DOHH2 (cell line): ENCODE data around the gene MIGA2.

Experiments used
- H3F3A ChIP-seq: fragments of 200-600 bp; sonication (generic), shearing (Covaris generic); 2 replicates; pipeline ENCODE4 v1.6.0; 2016; ENCODE audit warnings: antibody characterized with exemption, mild to moderate bottlenecking; ENCODE audit not compliant: control insufficient read depth, insufficient read depth
- H3K27ac ChIP-seq: fragments of 200-600 bp; sonication (generic); 2 replicates; pipeline ENCODE4 v1.5.1; 2014; ENCODE audit warnings: low read depth, mild to moderate bottlenecking, low read length, moderate library complexity
- H3K27me3 ChIP-seq: fragments of 200-600 bp; sonication (generic); 2 replicates; pipeline ENCODE4 v1.6.1; 2014; ENCODE audit warnings: mild to moderate bottlenecking, low read length, mixed read lengths; ENCODE audit not compliant: control insufficient read depth
- H3K36me3 ChIP-seq: fragments of 200-600 bp; sonication (generic); 2 replicates; pipeline ENCODE4 v1.6.1; 2014; ENCODE audit warnings: mild to moderate bottlenecking, low read length, moderate library complexity, mixed read lengths; ENCODE audit not compliant: control insufficient read depth
- H3K4me1 ChIP-seq: fragments of 200-600 bp; sonication (generic); 2 replicates; pipeline ENCODE4 v1.6.1; 2014; ENCODE audit warnings: mild to moderate bottlenecking, low read length, mixed read lengths; ENCODE audit not compliant: control insufficient read depth
- H3K4me2 ChIP-seq: fragments of 200-600 bp; sonication (generic); 2 replicates; pipeline ENCODE4 v1.6.0; 2014; ENCODE audit warnings: mild to moderate bottlenecking, low read length, moderate library complexity
- H3K4me3 ChIP-seq: fragments of 200-600 bp; sonication (generic); 2 replicates; pipeline ENCODE4 v1.5.1; 2014; ENCODE audit warnings: mild to moderate bottlenecking, low read length, mixed read lengths
- H3K79me2 ChIP-seq: fragments of 200-600 bp; sonication (generic); 2 replicates; pipeline ENCODE4 v1.6.1; 2014; ENCODE audit warnings: mild to moderate bottlenecking, low read length, mixed read lengths; ENCODE audit not compliant: control insufficient read depth
- H3K9me2 ChIP-seq: fragments of 200-600 bp; sonication (generic); replicated peaks from 2 replicates; pipeline ENCODE4 v1.6.1; 2014; ENCODE audit warnings: mild to moderate bottlenecking, low read length, mixed read lengths; ENCODE audit not compliant: control insufficient read depth
- H3K9me3 ChIP-seq: fragments of 200-600 bp; sonication (generic); 2 replicates; pipeline ENCODE4 v1.6.1; 2014; ENCODE audit warnings: antibody characterized with exemption, low read length, mixed read lengths; ENCODE audit not compliant: control insufficient read depth, insufficient read depth
- H4K20me1 ChIP-seq: fragments of 200-600 bp; sonication (generic); 2 replicates; pipeline ENCODE4 v1.6.0; 2014; ENCODE audit warnings: low read depth, mild to moderate bottlenecking, antibody characterized with exemption, low read length, moderate library complexity; ENCODE audit not compliant: control insufficient read depth, insufficient read depth
- EZH2phosphoT487 ChIP-seq: fragments of 200-600 bp; sonication (generic); IDR thresholded peaks from 2 replicates; pipeline ENCODE4 v1.6.1; 2017; ENCODE audit warnings: borderline replicate concordance, mild to moderate bottlenecking, antibody characterized with exemption, low read length, moderate library complexity, mixed read lengths
- TF ChIP-seq, protein P1 (sequence below): fragments of 200-600 bp; sonication (generic); IDR thresholded peaks from one replicate; pipeline ENCODE4 v1.5.1; 2014; ENCODE audit warnings: antibody characterized with exemption, mild to moderate bottlenecking, low read depth, low read length; ENCODE audit not compliant: poor library complexity, severe bottlenecking

The MIGA2 gene

DNA sequence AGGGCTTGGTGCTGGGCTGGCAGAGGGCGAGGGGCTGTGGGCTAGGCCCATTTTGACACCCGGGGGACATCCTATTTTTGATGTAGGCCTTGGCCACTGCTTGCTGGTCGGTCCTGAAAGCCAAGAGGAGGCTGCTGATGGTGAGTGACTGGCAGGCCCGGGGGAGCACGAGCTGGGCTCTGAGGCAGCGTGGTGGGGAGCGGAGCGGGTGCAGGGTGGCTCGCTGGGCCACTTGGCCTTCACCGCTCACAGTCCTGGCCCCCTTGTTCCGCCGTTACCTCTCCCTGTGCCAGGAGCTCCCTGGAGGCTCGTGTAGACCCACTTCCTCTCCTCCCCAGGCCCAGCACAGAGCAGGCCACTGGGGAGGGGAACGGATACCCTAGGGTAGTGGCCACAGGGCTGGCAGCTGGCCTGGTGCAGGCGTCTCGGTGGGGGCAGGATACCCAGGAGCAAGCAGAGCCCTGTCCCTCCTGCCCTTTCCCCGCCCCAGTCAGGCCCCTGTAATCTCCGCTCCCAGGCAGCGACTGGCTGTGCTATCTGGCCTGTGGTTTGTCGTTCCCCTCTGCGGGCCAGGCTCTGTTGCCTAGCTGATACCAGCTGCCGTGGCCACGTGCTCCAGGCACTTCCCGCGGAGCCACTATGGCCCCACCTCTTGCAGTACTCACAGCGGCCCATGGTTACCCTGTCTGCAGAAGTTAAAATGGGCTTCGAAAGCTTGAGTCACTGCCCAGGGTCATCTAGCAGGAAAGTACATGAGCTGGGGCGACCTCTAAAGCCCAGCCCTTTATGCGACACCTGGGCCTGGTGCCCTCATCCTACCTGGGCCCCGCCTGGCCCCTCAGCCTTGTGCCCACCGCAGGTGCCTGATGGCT lies 32.8 kb downstream of the MIGA2 start:
- Histone ChIP-seq H3K27me3 (no peaks in the 10 kb centered on the region), H4K20me1 (no peaks in the 10 kb centered on the region), H3K4me3 (no peak overlapping the region), H3K4me1 (no peaks in the 10 kb centered on the region; the same call in 1 of the 2 replicates), H3K27ac (no peak overlapping the region), H3K9me3 (no peaks in the 10 kb centered on the region), H3F3A (0 out of 2 replicates have a peak, but pooled peaks cover 3% of the 10 kb centered on the region), H3K36me3 (peaks cover 8% of the 10 kb centered on the region; the same call in 1 of the 2 replicates), H3K9me2 (no peaks in the 10 kb centered on the region), H3K79me2 (no peaks in the 10 kb centered on the region), H3K4me2 (no peak overlapping the region)
- no peak for TF ChIP-seq EZH2phosphoT487
- TF ChIP-seq, protein P1, sequence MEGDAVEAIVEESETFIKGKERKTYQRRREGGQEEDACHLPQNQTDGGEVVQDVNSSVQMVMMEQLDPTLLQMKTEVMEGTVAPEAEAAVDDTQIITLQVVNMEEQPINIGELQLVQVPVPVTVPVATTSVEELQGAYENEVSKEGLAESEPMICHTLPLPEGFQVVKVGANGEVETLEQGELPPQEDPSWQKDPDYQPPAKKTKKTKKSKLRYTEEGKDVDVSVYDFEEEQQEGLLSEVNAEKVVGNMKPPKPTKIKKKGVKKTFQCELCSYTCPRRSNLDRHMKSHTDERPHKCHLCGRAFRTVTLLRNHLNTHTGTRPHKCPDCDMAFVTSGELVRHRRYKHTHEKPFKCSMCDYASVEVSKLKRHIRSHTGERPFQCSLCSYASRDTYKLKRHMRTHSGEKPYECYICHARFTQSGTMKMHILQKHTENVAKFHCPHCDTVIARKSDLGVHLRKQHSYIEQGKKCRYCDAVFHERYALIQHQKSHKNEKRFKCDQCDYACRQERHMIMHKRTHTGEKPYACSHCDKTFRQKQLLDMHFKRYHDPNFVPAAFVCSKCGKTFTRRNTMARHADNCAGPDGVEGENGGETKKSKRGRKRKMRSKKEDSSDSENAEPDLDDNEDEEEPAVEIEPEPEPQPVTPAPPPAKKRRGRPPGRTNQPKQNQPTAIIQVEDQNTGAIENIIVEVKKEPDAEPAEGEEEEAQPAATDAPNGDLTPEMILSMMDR = no peak

DNA sequence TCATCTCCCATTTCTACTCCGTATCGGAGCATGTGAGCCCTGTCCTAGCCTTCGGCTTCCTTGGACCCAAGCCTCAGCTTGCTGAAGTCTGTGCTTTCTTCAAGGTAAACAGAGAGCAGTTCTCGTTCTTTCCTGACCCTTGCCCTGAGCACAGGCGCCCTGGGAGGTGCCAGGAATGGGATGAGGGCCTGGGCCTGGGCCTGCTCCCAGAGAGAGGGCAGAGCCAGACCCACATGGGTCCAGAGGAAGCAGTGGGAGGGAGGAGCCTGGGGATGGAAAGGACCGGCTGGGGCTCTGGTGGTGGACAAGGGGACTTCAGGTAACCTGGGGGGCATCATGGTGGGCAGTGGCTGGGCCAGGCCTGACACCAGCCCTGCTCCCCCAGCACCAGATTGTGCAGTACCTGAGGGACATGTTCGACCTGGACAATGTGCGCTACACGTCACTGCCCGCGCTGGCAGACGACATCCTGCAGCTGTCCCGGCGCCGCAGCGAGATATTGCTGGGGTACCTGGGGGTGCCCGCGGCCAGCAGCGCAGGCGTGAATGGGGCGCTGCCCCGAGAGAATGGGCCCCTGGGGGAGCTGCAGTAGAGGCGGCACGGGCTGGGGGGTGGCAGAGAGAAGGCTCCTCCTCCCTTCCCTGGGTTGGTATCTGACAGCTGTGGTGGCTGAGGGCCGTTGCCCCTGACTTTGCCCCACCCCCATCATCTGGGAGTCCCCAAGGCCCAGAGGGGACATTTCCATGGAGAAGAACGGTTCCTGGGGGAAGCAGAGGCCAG lies 33.6 kb downstream of the MIGA2 start:
- H3K79me2 ChIP-seq = no peaks in the 10 kb centered on the region
- H3K9me3 ChIP-seq = no peaks in the 10 kb centered on the region
- TF ChIP-seq EZH2phosphoT487 = no peak
- TF ChIP-seq, protein P1 = no peak
- H3F3A ChIP-seq = 0 out of 2 replicates have a peak, but pooled peaks cover 3% of the 10 kb centered on the region
- H3K27ac ChIP-seq = no peak overlapping the region
- no peaks in the 10 kb centered on the region for H3K9me2 ChIP-seq
- no peak overlapping the region for H3K4me3 ChIP-seq
- no peaks in the 10 kb centered on the region for H4K20me1 ChIP-seq
- no peaks in the 10 kb centered on the region; the same call in 1 of the 2 replicates for H3K4me1 ChIP-seq
- H3K4me2 ChIP-seq = no peak overlapping the region
- H3K27me3 ChIP-seq = no peaks in the 10 kb centered on the region
- peaks cover 8% of the 10 kb centered on the region; the same call in 1 of the 2 replicates for H3K36me3 ChIP-seq

DNA sequence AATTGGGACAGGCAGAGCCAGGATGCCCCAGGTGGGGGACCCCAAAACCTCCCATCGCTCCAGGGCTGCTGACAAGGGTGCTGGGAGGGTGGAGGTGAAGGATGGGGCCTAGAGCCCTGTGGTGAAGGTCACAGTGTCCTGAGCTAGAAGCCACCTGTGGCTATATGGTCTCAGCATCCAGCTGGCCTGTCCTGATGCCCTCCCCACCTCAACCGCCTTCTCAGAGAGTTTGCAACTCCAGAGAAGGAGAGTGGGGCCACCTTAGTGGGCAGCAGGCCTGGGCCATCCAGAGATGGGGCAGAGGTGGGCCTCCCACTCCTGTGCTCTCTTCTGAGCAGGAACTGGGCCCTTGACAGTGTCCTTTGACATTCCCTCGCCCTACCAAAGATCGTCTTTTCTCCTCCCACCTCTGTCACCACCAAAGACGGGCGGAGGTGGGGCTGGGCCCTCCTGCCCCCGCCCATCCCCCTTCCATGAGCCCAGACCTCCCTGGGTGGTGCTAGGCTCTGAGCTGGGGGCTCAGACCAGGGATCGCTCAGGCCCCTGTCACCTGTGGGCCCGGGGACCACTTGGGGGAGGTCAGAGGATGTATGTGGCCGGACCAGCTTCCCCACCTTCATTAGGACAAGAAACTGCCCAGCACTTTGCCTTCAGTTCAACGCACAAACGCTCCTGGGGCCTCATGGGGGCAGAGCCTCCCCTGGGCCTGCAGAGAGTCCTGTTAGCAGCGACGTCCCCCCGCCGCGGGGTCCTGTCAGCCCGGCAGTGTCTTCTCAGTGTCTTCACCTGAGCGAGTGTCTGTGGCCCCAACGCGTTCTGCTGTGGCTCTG lies 34.5 kb downstream of the MIGA2 start:
- H3K9me2 ChIP-seq = no peaks in the 10 kb centered on the region
- H3K79me2 ChIP-seq = no peaks in the 10 kb centered on the region
- H3K27ac ChIP-seq = no peak overlapping the region
- no peaks in the 10 kb centered on the region for H4K20me1 ChIP-seq
- H3K9me3 ChIP-seq = no peaks in the 10 kb centered on the region
- no peaks in the 10 kb centered on the region; the same call in 1 of the 2 replicates for H3K4me1 ChIP-seq
- TF ChIP-seq, protein P1 = no peak
- no peak for TF ChIP-seq EZH2phosphoT487
- H3K4me3 ChIP-seq = no peak overlapping the region
- no peak overlapping the region for H3K4me2 ChIP-seq
- peaks cover 5% of the 10 kb centered on the region; the same call in 1 of the 2 replicates for H3K36me3 ChIP-seq
- no peaks in the 10 kb centered on the region for H3K27me3 ChIP-seq
- H3F3A ChIP-seq = 0 out of 2 replicates have a peak, but pooled peaks cover 3% of the 10 kb centered on the region
